ENCODE results near the gene CDC42EP2. TPM values are rescaled to one million over a fixed set of nuclear protein-coding genes. Genes with fewer than 3 reads are reported as not detected.

CDC42EP2 gene
- total RNA-seq, 1 experiment from 2014 or later: 8.1 TPM

DNA sequence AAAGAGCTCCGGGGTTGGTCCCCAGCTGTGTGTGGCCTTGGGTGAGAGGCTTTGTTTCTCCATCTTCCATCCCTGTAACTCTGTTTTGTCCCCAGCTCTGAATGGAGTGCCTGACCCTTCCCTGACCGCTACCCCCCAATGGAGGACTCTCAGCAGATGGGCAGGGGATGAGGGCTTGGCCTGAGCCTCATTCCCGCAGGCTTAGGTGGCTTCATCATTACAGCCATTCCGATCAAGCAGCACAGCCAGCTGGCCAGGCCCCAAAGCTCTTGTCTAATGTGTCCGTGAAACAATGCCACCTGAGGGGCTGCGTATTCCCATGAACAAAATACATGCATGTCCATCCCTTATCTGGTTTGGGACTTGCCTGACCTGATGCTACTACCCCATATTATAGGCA, 3.9 kb upstream of the CDC42EP2 start:
- POLR2A ChIA-PET: interaction anchor here (0.6 kb wide), 1 partner anchor 71 kb away, joined by 16 read pairs; no protein-coding TSS in a partner anchor
- intact Hi-C loops (cut with micrococcal nuclease; ENCODE audit: unreplicated experiment): loop anchor here (10.0 kb wide), 1 partner anchor 86 kb away; no protein-coding TSS in a partner anchor
- no peaks in the 10 kb centered on the region for H3K9me3 ChIP-seq (ENCODE audit: control insufficient read depth, insufficient read depth, low read depth, low read length)
- DNase-seq (ENCODE audit: low read depth, low spot score) (no peak), ATAC-seq (no peak)
- CTCF ChIA-PET: interaction anchor here (1.0 kb wide), 1 partner anchor 19 kb away, joined by 9 read pairs; no protein-coding TSS in a partner anchor
- in situ Hi-C loops (cut with HindIII; ENCODE audit: low pct_unique_long_range_greater_than_20kb, low sequenced_read_pairs): no loop called here
- BruUV-seq (replicated peaks): no TSS peak
- H3K27me3 ChIP-seq (ENCODE audit: control insufficient read depth, insufficient read depth, low read length): no peaks in the 10 kb centered on the region
- H3K36me3 ChIP-seq (ENCODE audit: control insufficient read depth, insufficient read depth, low read length): no peaks in the 10 kb centered on the region; the same call in 1 of the 2 replicates
- H3K4me3 ChIP-seq (ENCODE audit: low read depth in 2 of 2, low read length in 2 of 2): no peak overlapping the region
- peaks cover 8% of the 10 kb centered on the region; the same call in 1 of the 2 replicates for H3K4me1 ChIP-seq (ENCODE audit: control insufficient read depth, insufficient read depth, low read length)
- no peak for TF ChIP-seq POLR2AphosphoS5 (IDR thresholded peaks at IDR 0.05; ENCODE audit: low read depth, low read length)
- no peak for TF ChIP-seq SIN3A (IDR thresholded peaks at IDR 0.05; ENCODE audit: borderline replicate concordance, insufficient read depth, low read depth, low read length)
- TF ChIP-seq, protein P1, sequence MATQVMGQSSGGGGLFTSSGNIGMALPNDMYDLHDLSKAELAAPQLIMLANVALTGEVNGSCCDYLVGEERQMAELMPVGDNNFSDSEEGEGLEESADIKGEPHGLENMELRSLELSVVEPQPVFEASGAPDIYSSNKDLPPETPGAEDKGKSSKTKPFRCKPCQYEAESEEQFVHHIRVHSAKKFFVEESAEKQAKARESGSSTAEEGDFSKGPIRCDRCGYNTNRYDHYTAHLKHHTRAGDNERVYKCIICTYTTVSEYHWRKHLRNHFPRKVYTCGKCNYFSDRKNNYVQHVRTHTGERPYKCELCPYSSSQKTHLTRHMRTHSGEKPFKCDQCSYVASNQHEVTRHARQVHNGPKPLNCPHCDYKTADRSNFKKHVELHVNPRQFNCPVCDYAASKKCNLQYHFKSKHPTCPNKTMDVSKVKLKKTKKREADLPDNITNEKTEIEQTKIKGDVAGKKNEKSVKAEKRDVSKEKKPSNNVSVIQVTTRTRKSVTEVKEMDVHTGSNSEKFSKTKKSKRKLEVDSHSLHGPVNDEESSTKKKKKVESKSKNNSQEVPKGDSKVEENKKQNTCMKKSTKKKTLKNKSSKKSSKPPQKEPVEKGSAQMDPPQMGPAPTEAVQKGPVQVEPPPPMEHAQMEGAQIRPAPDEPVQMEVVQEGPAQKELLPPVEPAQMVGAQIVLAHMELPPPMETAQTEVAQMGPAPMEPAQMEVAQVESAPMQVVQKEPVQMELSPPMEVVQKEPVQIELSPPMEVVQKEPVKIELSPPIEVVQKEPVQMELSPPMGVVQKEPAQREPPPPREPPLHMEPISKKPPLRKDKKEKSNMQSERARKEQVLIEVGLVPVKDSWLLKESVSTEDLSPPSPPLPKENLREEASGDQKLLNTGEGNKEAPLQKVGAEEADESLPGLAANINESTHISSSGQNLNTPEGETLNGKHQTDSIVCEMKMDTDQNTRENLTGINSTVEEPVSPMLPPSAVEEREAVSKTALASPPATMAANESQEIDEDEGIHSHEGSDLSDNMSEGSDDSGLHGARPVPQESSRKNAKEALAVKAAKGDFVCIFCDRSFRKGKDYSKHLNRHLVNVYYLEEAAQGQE (IDR thresholded peaks at IDR 0.05; ENCODE audit: insufficient read depth in 1 of 2, low read depth in 2 of 2, low read length in 1 of 2): no peak
- TF ChIP-seq, protein P2, sequence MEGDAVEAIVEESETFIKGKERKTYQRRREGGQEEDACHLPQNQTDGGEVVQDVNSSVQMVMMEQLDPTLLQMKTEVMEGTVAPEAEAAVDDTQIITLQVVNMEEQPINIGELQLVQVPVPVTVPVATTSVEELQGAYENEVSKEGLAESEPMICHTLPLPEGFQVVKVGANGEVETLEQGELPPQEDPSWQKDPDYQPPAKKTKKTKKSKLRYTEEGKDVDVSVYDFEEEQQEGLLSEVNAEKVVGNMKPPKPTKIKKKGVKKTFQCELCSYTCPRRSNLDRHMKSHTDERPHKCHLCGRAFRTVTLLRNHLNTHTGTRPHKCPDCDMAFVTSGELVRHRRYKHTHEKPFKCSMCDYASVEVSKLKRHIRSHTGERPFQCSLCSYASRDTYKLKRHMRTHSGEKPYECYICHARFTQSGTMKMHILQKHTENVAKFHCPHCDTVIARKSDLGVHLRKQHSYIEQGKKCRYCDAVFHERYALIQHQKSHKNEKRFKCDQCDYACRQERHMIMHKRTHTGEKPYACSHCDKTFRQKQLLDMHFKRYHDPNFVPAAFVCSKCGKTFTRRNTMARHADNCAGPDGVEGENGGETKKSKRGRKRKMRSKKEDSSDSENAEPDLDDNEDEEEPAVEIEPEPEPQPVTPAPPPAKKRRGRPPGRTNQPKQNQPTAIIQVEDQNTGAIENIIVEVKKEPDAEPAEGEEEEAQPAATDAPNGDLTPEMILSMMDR (IDR thresholded peaks at IDR 0.05): no peak
- no peak for TF ChIP-seq TCF7L2 (IDR thresholded peaks at IDR 0.05; ENCODE audit: low read depth, low read length)
- H3K27ac ChIP-seq (ENCODE audit: low read length): no peak overlapping the region

DNA sequence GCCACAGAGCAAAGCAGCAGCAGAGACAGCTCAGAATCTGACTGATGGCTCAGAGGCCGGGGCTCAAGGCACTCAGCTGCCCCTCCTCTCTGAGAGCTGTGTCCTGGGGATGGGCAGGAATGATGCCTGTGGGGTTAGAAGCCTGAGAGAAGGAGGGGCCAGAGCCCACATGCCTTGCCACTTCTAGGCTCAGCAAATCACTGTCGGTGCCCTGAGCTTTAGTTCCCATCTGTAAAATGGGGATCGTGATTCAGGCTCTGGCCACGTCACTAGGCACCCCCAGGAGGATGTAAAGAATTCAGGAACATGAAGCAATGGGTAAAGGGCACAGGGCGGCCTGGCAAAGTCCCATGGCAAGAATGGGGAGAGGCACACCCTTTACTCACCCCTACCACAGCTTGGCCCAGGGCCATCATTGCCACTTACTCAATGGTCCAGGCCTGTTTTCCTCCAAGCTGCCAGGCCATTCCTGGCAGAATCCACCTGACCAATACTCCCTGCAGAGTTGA, 3.4 kb upstream of the CDC42EP2 start:
- Histone ChIP-seq H3K9me3 (ENCODE audit: control insufficient read depth, insufficient read depth, low read depth, low read length) (no peaks in the 10 kb centered on the region), H3K4me1 (ENCODE audit: control insufficient read depth, insufficient read depth, low read length) (peaks cover 12% of the 10 kb centered on the region), H3K27me3 (ENCODE audit: control insufficient read depth, insufficient read depth, low read length) (no peaks in the 10 kb centered on the region), H3K4me3 (ENCODE audit: low read depth in 2 of 2, low read length in 2 of 2) (no peak overlapping the region), H3K27ac (ENCODE audit: low read length) (no peak overlapping the region), H3K36me3 (ENCODE audit: control insufficient read depth, insufficient read depth, low read length) (no peaks in the 10 kb centered on the region; the same call in 1 of the 2 replicates)
- ChIA-PET POLR2A (interaction anchor here (0.6 kb wide), 2 partner anchors 36 to 70 kb away, joined by 14 to 16 read pairs; no protein-coding TSS in a partner anchor), CTCF (interaction anchor here (1.0 kb wide), 2 partner anchors 18 to 36 kb away, joined by 3 to 9 read pairs; no protein-coding TSS in a partner anchor)
- no TSS peak for BruUV-seq (replicated peaks)
- no peak for DNase-seq (ENCODE audit: low read depth, low spot score)
- ATAC-seq: no peak
- in situ Hi-C loops (cut with HindIII; ENCODE audit: low pct_unique_long_range_greater_than_20kb, low sequenced_read_pairs) (no loop called here), intact Hi-C loops (cut with micrococcal nuclease; ENCODE audit: unreplicated experiment) (loop anchor here (10.0 kb wide), 1 partner anchor 86 kb away; no protein-coding TSS in a partner anchor)
- TF ChIP-seq, protein P1 (IDR thresholded peaks at IDR 0.05; ENCODE audit: insufficient read depth in 1 of 2, low read depth in 2 of 2, low read length in 1 of 2): no peak
- TF ChIP-seq, protein P2 (IDR thresholded peaks at IDR 0.05): no peak
- no peak for TF ChIP-seq SIN3A (IDR thresholded peaks at IDR 0.05; ENCODE audit: borderline replicate concordance, insufficient read depth, low read depth, low read length)
- no peak for TF ChIP-seq TCF7L2 (IDR thresholded peaks at IDR 0.05; ENCODE audit: low read depth, low read length)
- no peak for TF ChIP-seq POLR2AphosphoS5 (IDR thresholded peaks at IDR 0.05; ENCODE audit: low read depth, low read length)
